K562 (cell line): Measurements from ENCODE around the gene MTG2. TPM values are rescaled to one million over a fixed set of nuclear protein-coding genes. Genes with fewer than 3 reads are reported as not detected.

Experiments used
- ARID1B ChIP-seq: fragments of 450-650 bp; IDR thresholded peaks from 2 replicates; pipeline ENCODE4 v1.6.1; 2016; ENCODE audit warnings: antibody characterized with exemption, mild to moderate bottlenecking, inconsistent platforms
- BCL6 ChIP-seq: fragments of 250-450 bp; sonication (Bioruptor Pico); IDR thresholded peaks from 2 replicates; pipeline ENCODE4 v1.4.0; 2020
- BDP1 ChIP-seq: IDR thresholded peaks from 3 replicates; pipeline ENCODE4 v1.6.1; 2011; ENCODE audit not compliant: insufficient read length, insufficient read depth
- CREB5 ChIP-seq: fragments of 250-450 bp; sonication (Bioruptor Pico); IDR thresholded peaks from 2 replicates; pipeline ENCODE4 v1.5.0; 2020; ENCODE audit warnings: mild to moderate bottlenecking
- GTF3C2 ChIP-seq: IDR thresholded peaks from 3 replicates; pipeline ENCODE4 v1.6.1; 2011; ENCODE audit warnings: borderline replicate concordance, mild to moderate bottlenecking, moderate library complexity; ENCODE audit not compliant: insufficient read length; ENCODE audit errors: extremely low read depth
- HDAC6 ChIP-seq: IDR thresholded peaks from 2 replicates; pipeline ENCODE4 v1.6.1; 2012; ENCODE audit warnings: low read depth, mild to moderate bottlenecking, control low read depth, inconsistent platforms, low read length, moderate library complexity
- NFIC ChIP-seq: fragments of 450-650 bp; IDR thresholded peaks from 2 replicates; pipeline ENCODE4 v1.6.1; 2017; ENCODE audit warnings: mild to moderate bottlenecking, inconsistent platforms
- NR0B1 ChIP-seq: fragments of 450-650 bp; IDR thresholded peaks from one replicate; pipeline ENCODE4 v1.6.1; 2018; ENCODE audit warnings: mild to moderate bottlenecking, moderate library complexity; ENCODE audit not compliant: partially characterized antibody
- PHTF2 ChIP-seq: fragments of 250-450 bp; sonication (Bioruptor Pico); IDR thresholded peaks from 2 replicates; pipeline ENCODE4 v1.5.0; 2021; ENCODE audit warnings: mild to moderate bottlenecking
- PKNOX1 ChIP-seq: fragments of 450-650 bp; IDR thresholded peaks from 2 replicates; pipeline ENCODE4 v1.6.1; 2016
- POU5F1 ChIP-seq: fragments of 150-350 bp; IDR thresholded peaks from 2 replicates; pipeline ENCODE4 v1.6.1; 2014; ENCODE audit warnings: borderline replicate concordance, low read length, low read depth, mild to moderate bottlenecking; ENCODE audit not compliant: partially characterized antibody
- PPARD ChIP-seq: fragments of 250-450 bp; sonication (Bioruptor Pico); IDR thresholded peaks from 2 replicates; pipeline ENCODE4 v1.8.0; 2022; ENCODE audit warnings: inconsistent platforms, mild to moderate bottlenecking, moderate library complexity
- RFX7 ChIP-seq: fragments of 250-450 bp; sonication (Bioruptor Pico); IDR thresholded peaks from 2 replicates; pipeline ENCODE4 v1.5.1; 2021; ENCODE audit warnings: mild to moderate bottlenecking
- SMAD4 ChIP-seq: fragments of 250-450 bp; sonication (Bioruptor Pico); conservative IDR thresholded peaks from 2 replicates; pipeline ENCODE4 v1.8.0; 2021; ENCODE audit warnings: inconsistent platforms, mild to moderate bottlenecking, moderate library complexity
- SOX6 ChIP-seq: fragments of 450-650 bp; IDR thresholded peaks from 2 replicates; pipeline ENCODE4 v1.6.1; 2014; ENCODE audit warnings: mild to moderate bottlenecking
- TARDBP ChIP-seq: fragments of 450-650 bp; IDR thresholded peaks from 2 replicates; pipeline ENCODE4 v1.6.1; 2016
- TGIF2 ChIP-seq: sonication (generic); formaldehyde crosslinking; IDR thresholded peaks from 2 replicates; pipeline ENCODE4 v1.8.1; 2022; ENCODE audit warnings: mild to moderate bottlenecking, missing genetic modification reagents, moderate library complexity
- ZNF184 ChIP-seq: sonication (generic); formaldehyde crosslinking; IDR thresholded peaks from 2 replicates; pipeline ENCODE4 v1.5.0; 2020; ENCODE audit warnings: missing genetic modification reagents
- ZNF583 ChIP-seq: fragments of 250-450 bp; sonication (Bioruptor Pico); IDR thresholded peaks from 2 replicates; pipeline ENCODE4 v1.4.0; 2020
- ZNF584 ChIP-seq: fragments of 200-800 bp; sonication (Bioruptor generic); IDR thresholded peaks from 2 replicates; pipeline ENCODE4 v1.6.1; 2016; ENCODE audit warnings: low read depth, mild to moderate bottlenecking, missing genetic modification characterization, missing compliant biosample characterization
- ZNF655 ChIP-seq: fragments of 250-450 bp; sonication (Bioruptor Pico); IDR thresholded peaks from 2 replicates; pipeline ENCODE4 v1.5.0; 2021
- polyA plus RNA-seq, 8 experiments: library from polyadenylated mRNA; depleted of rRNA in 4 of 8; stranded (reverse) in 5 of 8; unstranded in 3 of 8; fragments of >200 nt; fragmentation: Nextera tagmentation in 2 of 8; fragmentation: Illumina TruSeq in 1 of 8; extraction: Ambion mirVana in 2 of 8; extraction: Trizol in 1 of 8; gene quantifications; 2 replicates each; pipeline versions ENCODE4 v1.2.1 to v1.2.3, GENCODE V29; 2011 to 2014; ENCODE audit warnings: inconsistent platforms in 1 of 8, missing spikeins in 1 of 8
- total RNA-seq, 7 experiments: library from RNA; depleted of rRNA in 6 of 7; stranded (reverse); fragments of >200 nt in 6 of 7; fragmentation: Illumina TruSeq in 2 of 7; extraction: Trizol in 2 of 7; gene quantifications; 2 replicates each; pipeline versions ENCODE4 v1.2.1 to v1.2.3, GENCODE V29; 2011 to 2021; ENCODE audit warnings: low replicate concordance in 1 of 7

MTG2 gene
- total and polyA plus RNA-seq, 9 of the 15 experiments (the other 6 are each of a cell fraction or from before 2014, with no cell fraction given) = 8.7 to 67.5 (median 44.5) TPM

- TF ChIP-seq ZNF584 (CRISPR knock-in tag) (no peak), BCL6 (CRISPR knock-in tag) (no peak), NR0B1 (no peak), GTF3C2 (no peak), SMAD4 (peak; percentile 83), BDP1 (no peak), CREB5 (CRISPR knock-in tag) (no peak), PHTF2 (CRISPR knock-in tag) (no peak), TGIF2 (CRISPR knock-in tag) (no peak), PKNOX1 (no peak), SOX6 (peak; percentile 37; the same call in 1 of the 2 replicates), TARDBP (0 out of 2 replicates have a peak, but pooled peaks have one; percentile 35), HDAC6 (no peak), ZNF655 (CRISPR knock-in tag) (no peak), RFX7 (no peak), ARID1B (no peak), ZNF583 (CRISPR knock-in tag) (no peak), ZNF184 (no peak), PPARD (no peak), POU5F1 (no peak), NFIC (peak; percentile 38; the same call in 1 of the 2 replicates)
Observed at GRCh38 chr20:62143081-62143956, 39.5 kb upstream of the MTG2 start, which contains the start of the genes PSMA7 and SS18L1 (continued).
